ENCODE data around the gene KRT37. TPM values are rescaled to one million over a fixed set of nuclear protein-coding genes. Genes with fewer than 3 reads are reported as not detected.
"Not testable (repeated sequence)": the region's sequence is repeated elsewhere in the genome, so short reads cannot be mapped to it uniquely, and the experiment has no call there.

KRT37 gene
- total and polyA plus RNA-seq, 7 experiments from 2014 or later, result not detected

- intact Hi-C loops (cut with micrococcal nuclease), result no loop called here
- H3K36me3 Mint-ChIP-seq, result no peaks in the 10 kb centered on the region
- H3K4me1 Mint-ChIP-seq, result peaks cover 0 to 7% (median 4%) of the 10 kb centered on the region in 7 donors
- Histone ChIP-seq H3K36me3 (ENCODE audit: control insufficient read depth in 2 of 3, insufficient read depth in 3 of 3, low read length in 3 of 3) (no peaks in the 10 kb centered on the region), H3K27ac (ENCODE audit: low read depth, low read length) (no peak overlapping the region), H3K9me3 (ENCODE audit: control insufficient read depth in 2 of 3, low read length in 3 of 3) (no peaks in the 10 kb centered on the region), H3K27me3 (ENCODE audit: control insufficient read depth in 2 of 2, insufficient read depth in 2 of 2, low read length in 2 of 2) (peaks cover 0 to 4% of the 10 kb centered on the region in 2 donors), H3K4me1 (ENCODE audit: control insufficient read depth in 2 of 2, insufficient read depth in 2 of 2, low read length in 2 of 2) (no peaks in the 10 kb centered on the region), H3K4me3 (ENCODE audit: low read length) (no peak overlapping the region)
- peaks cover 0 to 23% (median 0%) of the 10 kb centered on the region in 5 donors for H3K27me3 Mint-ChIP-seq
- ChIA-PET CTCF (no interaction called here), POLR2A (no interaction called here)
- H3K9me3 Mint-ChIP-seq, result peaks cover 0 to 2% (median 0%) of the 10 kb centered on the region in 11 donors
- no peak for DNase-seq
- no peak overlapping the region for H3K27ac Mint-ChIP-seq
- no peak overlapping the region for H3K4me3 Mint-ChIP-seq
- ATAC-seq, result no peak
Measured at GRCh38 chr17:41429667-41430066, 5.3 kb upstream of the KRT37 start.

GRCh38 chr17:41428591-41429291, 4.4 kb upstream of the KRT37 start:
- peaks cover 0 to 4% of the 10 kb centered on the region in 2 donors for H3K27me3 ChIP-seq (ENCODE audit: control insufficient read depth in 2 of 2, insufficient read depth in 2 of 2, low read length in 2 of 2)
- CTCF ChIA-PET, result no interaction called here
- H3K9me3 ChIP-seq (ENCODE audit: control insufficient read depth in 2 of 3, low read length in 3 of 3), result no peaks in the 10 kb centered on the region
- POLR2A ChIA-PET, result no interaction called here
- Mint-ChIP-seq H3K9me3 (peaks cover 0 to 2% (median 0%) of the 10 kb centered on the region in 11 donors), H3K27me3 (peaks cover 0 to 21% (median 0%) of the 10 kb centered on the region in 5 donors), H3K4me1 (no peaks in the 10 kb centered on the region), H3K27ac (no peak overlapping the region), H3K36me3 (no peaks in the 10 kb centered on the region), H3K4me3 (no peak overlapping the region)
- no peak overlapping the region for H3K27ac ChIP-seq (ENCODE audit: low read depth, low read length)
- H3K4me1 ChIP-seq (ENCODE audit: control insufficient read depth in 2 of 2, insufficient read depth in 2 of 2, low read length in 2 of 2), result no peaks in the 10 kb centered on the region
- no peak overlapping the region for H3K4me3 ChIP-seq (ENCODE audit: low read length)
- ATAC-seq (no peak), DNase-seq (no peak)
- intact Hi-C loops (cut with micrococcal nuclease), result no loop called here
- no peaks in the 10 kb centered on the region for H3K36me3 ChIP-seq (ENCODE audit: control insufficient read depth in 2 of 3, insufficient read depth in 3 of 3, low read length in 3 of 3)

- H3K27me3 ChIP-seq (ENCODE audit: control insufficient read depth in 2 of 2, insufficient read depth in 2 of 2, low read length in 2 of 2); H3K27ac ChIP-seq (ENCODE audit: low read depth, low read length); H3K4me1 ChIP-seq (ENCODE audit: control insufficient read depth in 2 of 2, insufficient read depth in 2 of 2, low read length in 2 of 2); H3K9me3 ChIP-seq (ENCODE audit: control insufficient read depth in 2 of 3, low read length in 3 of 3); H3K9me3 Mint-ChIP-seq; H3K4me3 Mint-ChIP-seq; H3K36me3 ChIP-seq (ENCODE audit: control insufficient read depth in 2 of 3, insufficient read depth in 3 of 3, low read length in 3 of 3); CTCF ChIA-PET; ATAC-seq; DNase-seq; H3K36me3 Mint-ChIP-seq; H3K27ac Mint-ChIP-seq; H3K27me3 Mint-ChIP-seq; H3K4me3 ChIP-seq (ENCODE audit: low read length); intact Hi-C loops (cut with micrococcal nuclease); POLR2A ChIA-PET: not testable (repeated sequence)
- H3K4me1 Mint-ChIP-seq, result peaks cover 0 to 13% (median 9%) of the 10 kb centered on the region in 7 donors
Measured at GRCh38 chr17:41422586-41422985, 1.8 kb downstream of the KRT37 start.

GRCh38 chr17:41421617-41422016, 2.8 kb downstream of the KRT37 start:
- intact Hi-C loops (cut with micrococcal nuclease), result no loop called here
- Histone ChIP-seq H3K36me3 (ENCODE audit: control insufficient read depth in 2 of 3, insufficient read depth in 3 of 3, low read length in 3 of 3) (no peaks in the 10 kb centered on the region), H3K4me1 (ENCODE audit: control insufficient read depth in 2 of 2, insufficient read depth in 2 of 2, low read length in 2 of 2) (peaks cover 0 to 6% of the 10 kb centered on the region in 2 donors), H3K4me3 (ENCODE audit: low read length) (no peak overlapping the region), H3K9me3 (ENCODE audit: control insufficient read depth in 2 of 3, low read length in 3 of 3) (no peaks in the 10 kb centered on the region), H3K27me3 (ENCODE audit: control insufficient read depth in 2 of 2, insufficient read depth in 2 of 2, low read length in 2 of 2) (no peaks in the 10 kb centered on the region), H3K27ac (ENCODE audit: low read depth, low read length) (no peak overlapping the region)
- DNase-seq (no peak), ATAC-seq (no peak)
- H3K27me3 Mint-ChIP-seq, result peaks cover 0 to 2% (median 0%) of the 10 kb centered on the region in 5 donors
- ChIA-PET POLR2A (no interaction called here), CTCF (no interaction called here)
- peaks cover 0 to 15% (median 9%) of the 10 kb centered on the region in 7 donors for H3K4me1 Mint-ChIP-seq
- no peaks in the 10 kb centered on the region for H3K9me3 Mint-ChIP-seq
- peak overlapping the region in 1 of 9 donors; percentile 83 for H3K27ac Mint-ChIP-seq
- H3K4me3 Mint-ChIP-seq, result no peak overlapping the region
- H3K36me3 Mint-ChIP-seq, result no peaks in the 10 kb centered on the region

GRCh38 chr17:41421116-41421515, 3.3 kb downstream of the KRT37 start:
- H3K9me3 Mint-ChIP-seq, result no peaks in the 10 kb centered on the region
- no peaks in the 10 kb centered on the region for H3K9me3 ChIP-seq (ENCODE audit: control insufficient read depth in 2 of 3, low read length in 3 of 3)
- intact Hi-C loops (cut with micrococcal nuclease), result no loop called here
- peaks cover 0 to 19% (median 9%) of the 10 kb centered on the region in 7 donors for H3K4me1 Mint-ChIP-seq
- ChIA-PET POLR2A (no interaction called here), CTCF (no interaction called here)
- no peaks in the 10 kb centered on the region for H3K36me3 Mint-ChIP-seq
- no peak for ATAC-seq
- H3K27me3 ChIP-seq (ENCODE audit: control insufficient read depth in 2 of 2, insufficient read depth in 2 of 2, low read length in 2 of 2), result no peaks in the 10 kb centered on the region
- no peak overlapping the region for H3K4me3 ChIP-seq (ENCODE audit: low read length)
- no peak overlapping the region for H3K4me3 Mint-ChIP-seq
- H3K36me3 ChIP-seq (ENCODE audit: control insufficient read depth in 2 of 3, insufficient read depth in 3 of 3, low read length in 3 of 3), result no peaks in the 10 kb centered on the region
- no peak for DNase-seq
- peaks cover 0 to 2% (median 0%) of the 10 kb centered on the region in 5 donors for H3K27me3 Mint-ChIP-seq
- peak overlapping the region in 1 of 9 donors; percentile 83 for H3K27ac Mint-ChIP-seq
- H3K27ac ChIP-seq (ENCODE audit: low read depth, low read length), result no peak overlapping the region
- peaks cover 0 to 6% of the 10 kb centered on the region in 2 donors for H3K4me1 ChIP-seq (ENCODE audit: control insufficient read depth in 2 of 2, insufficient read depth in 2 of 2, low read length in 2 of 2)

GRCh38 chr17:41420134-41420533, 4.3 kb downstream of the KRT37 start:
- Histone ChIP-seq H3K27ac (ENCODE audit: low read depth, low read length) (no peak overlapping the region), H3K4me3 (ENCODE audit: low read length) (no peak overlapping the region), H3K9me3 (ENCODE audit: control insufficient read depth in 2 of 3, low read length in 3 of 3) (no peaks in the 10 kb centered on the region), H3K36me3 (ENCODE audit: control insufficient read depth in 2 of 3, insufficient read depth in 3 of 3, low read length in 3 of 3) (no peaks in the 10 kb centered on the region), H3K27me3 (ENCODE audit: control insufficient read depth in 2 of 2, insufficient read depth in 2 of 2, low read length in 2 of 2) (no peaks in the 10 kb centered on the region), H3K4me1 (ENCODE audit: control insufficient read depth in 2 of 2, insufficient read depth in 2 of 2, low read length in 2 of 2) (peaks cover 0 to 6% of the 10 kb centered on the region in 2 donors)
- DNase-seq (no peak), ATAC-seq (no peak)
- Mint-ChIP-seq H3K27me3 (no peaks in the 10 kb centered on the region), H3K9me3 (no peaks in the 10 kb centered on the region), H3K4me3 (no peak overlapping the region), H3K27ac (peak overlapping the region in 1 of 9 donors; percentile 84), H3K4me1 (peaks cover 0 to 19% (median 9%) of the 10 kb centered on the region in 7 donors), H3K36me3 (no peaks in the 10 kb centered on the region)
- intact Hi-C loops (cut with micrococcal nuclease), result no loop called here
- POLR2A ChIA-PET, result no interaction called here
- CTCF ChIA-PET, result interaction anchor here (0.7 to 1.2 kb wide), 2 partner anchors 25 to 98 kb away, joined by 3 read pairs; no protein-coding TSS in a partner anchor

GRCh38 chr17:41419716-41420115, 4.7 kb downstream of the KRT37 start:
- intact Hi-C loops (cut with micrococcal nuclease), result no loop called here
- Mint-ChIP-seq H3K4me3 (no peak overlapping the region), H3K27me3 (no peaks in the 10 kb centered on the region), H3K27ac (no peak overlapping the region), H3K9me3 (no peaks in the 10 kb centered on the region), H3K36me3 (no peaks in the 10 kb centered on the region), H3K4me1 (peaks cover 0 to 19% (median 9%) of the 10 kb centered on the region in 7 donors)
- Histone ChIP-seq H3K9me3 (ENCODE audit: control insufficient read depth in 2 of 3, low read length in 3 of 3) (no peaks in the 10 kb centered on the region), H3K36me3 (ENCODE audit: control insufficient read depth in 2 of 3, insufficient read depth in 3 of 3, low read length in 3 of 3) (no peaks in the 10 kb centered on the region), H3K27ac (ENCODE audit: low read depth, low read length) (no peak overlapping the region), H3K4me1 (ENCODE audit: control insufficient read depth in 2 of 2, insufficient read depth in 2 of 2, low read length in 2 of 2) (peaks cover 0 to 6% of the 10 kb centered on the region in 2 donors), H3K27me3 (ENCODE audit: control insufficient read depth in 2 of 2, insufficient read depth in 2 of 2, low read length in 2 of 2) (no peaks in the 10 kb centered on the region), H3K4me3 (ENCODE audit: low read length) (no peak overlapping the region)
- ChIA-PET CTCF (interaction anchor here (0.7 to 1.2 kb wide), 2 partner anchors 25 to 97 kb away, joined by 3 read pairs; no protein-coding TSS in a partner anchor), POLR2A (no interaction called here)
- DNase-seq (no peak), ATAC-seq (no peak)

Measured in naive thymus-derived CD4-positive, alpha-beta T cell (primary cell).